ENCODE results near the gene ACOT7.

The ACOT7 gene

DNA sequence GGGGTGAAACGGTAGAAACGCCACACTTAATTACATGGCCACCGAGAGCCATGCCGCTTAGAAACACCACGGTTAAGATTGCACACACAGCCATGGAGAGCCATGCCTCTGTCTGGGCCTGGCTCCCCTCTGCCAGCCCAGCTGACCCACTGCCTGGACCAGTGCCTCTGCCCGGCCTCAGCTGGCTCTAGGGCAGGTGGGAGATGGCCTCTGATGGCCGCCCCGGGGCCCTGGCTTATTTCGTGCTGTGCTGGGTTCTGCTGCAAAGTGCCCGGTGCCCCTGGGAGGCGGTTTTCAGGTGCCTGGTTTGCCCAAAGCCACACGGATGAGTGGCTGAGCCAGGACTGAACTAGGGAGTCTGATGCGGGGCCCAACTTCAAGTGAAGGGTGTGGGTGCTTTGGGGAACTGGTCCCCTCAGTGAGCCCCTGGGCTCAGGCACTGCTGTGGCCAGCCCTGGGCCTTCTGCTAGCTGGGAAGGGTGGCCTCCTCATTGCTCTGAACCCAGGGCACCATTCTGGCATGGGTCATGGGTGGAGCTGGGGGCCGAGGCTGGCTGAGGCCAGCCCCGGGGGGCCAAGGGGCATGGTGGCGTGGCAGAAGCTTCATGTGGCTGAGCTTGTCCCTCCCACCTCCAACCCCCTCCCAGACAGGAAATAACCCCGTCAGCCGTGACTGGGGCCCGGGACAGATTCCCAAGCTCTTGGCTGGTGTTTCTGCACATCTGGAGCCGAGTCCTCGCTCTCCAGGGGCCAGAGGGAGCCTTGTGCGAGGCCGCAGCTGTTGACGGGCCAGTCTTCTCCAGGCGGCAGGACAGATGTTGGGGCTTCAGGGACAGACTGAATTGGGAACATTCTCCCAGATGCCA, 130.8 kb downstream of the ACOT7 start:
- FAIRE-seq, result no peak

DNA sequence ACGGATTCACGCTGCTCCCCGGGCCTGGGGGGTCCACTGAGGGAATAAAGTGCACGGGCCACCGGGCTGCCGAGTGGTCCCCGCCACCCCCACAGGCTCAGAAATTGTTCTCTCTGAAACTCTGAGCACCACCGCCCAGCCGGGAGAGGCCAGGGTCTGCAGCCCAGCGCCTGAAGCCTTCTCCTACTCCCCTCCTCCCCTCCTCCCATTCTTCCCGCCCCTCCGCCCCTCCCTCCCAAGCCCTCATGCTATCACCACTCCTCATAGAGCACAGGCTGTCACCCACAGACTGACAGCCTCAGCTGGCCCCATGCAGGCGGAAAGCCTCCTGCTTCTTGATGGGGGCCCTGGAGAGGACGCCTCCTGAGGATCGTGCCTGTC, 132.0 kb downstream of the ACOT7 start:
- no peak for FAIRE-seq

DNA sequence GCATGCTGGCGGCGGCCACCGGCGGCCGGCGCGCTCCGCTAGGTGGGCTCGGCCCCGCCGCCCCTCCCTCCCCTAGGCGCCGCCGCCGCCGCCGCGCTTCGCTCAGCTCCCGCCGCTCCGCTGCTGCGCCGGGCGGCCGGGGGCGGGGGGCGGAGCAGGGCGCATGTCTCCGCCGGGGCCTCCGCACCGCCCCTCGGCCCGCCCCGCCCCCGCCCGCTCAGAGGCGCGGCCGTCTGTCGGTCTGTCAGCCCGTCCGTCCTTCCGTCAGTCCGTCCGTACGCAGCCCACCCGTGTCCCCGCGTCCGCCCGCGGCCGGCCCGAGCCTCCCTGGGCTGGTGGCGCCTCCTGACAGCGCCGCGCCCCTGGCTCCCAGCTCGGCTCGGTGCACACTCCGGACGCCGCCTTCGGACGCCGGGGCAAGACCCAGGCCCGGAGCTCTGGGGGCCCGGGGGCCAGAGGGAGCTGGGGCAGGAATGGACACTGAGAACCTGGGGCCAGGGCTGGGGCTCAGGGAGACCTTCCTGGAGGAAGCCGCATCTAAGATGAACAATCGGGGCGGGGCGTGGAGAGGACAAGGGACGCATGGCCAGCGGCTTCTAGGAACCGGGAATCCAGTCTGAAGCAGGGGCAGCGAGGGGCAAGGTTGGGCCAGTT, 132.5 kb downstream of the ACOT7 start, which contains the start of gene GPR153:
GPR153 (minus strand) TSS at position 138 of the 654 bp plus-strand sequence. CDS start 6,193 bp downstream, outside the sequence.
- no peak for FAIRE-seq

DNA sequence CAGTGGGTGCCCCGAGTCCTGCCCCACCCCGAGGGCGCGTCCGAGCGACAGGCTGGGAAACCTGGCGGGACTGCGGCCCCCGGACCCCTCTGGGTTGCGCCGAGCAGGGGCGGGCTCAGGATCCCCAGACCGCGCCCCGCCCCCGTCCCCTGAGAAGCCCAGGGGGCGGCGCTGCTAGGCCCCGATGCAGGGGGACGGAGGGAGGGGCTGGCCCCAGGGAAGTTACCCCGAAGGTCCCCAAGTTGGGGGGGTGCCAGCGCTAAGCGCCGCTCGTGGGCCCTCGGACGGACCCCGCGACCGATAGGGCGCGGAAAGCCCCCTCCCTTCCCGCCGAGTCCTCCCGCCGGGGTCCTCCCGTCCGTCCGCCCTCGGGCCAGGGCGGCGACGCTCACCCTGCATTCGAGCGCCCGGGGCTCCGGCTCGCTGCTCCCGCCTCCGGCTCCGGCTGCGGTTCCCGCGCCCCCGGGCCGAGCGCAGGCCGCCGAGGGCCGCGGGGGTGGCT, 133.1 kb downstream of the ACOT7 start:
- FAIRE-seq, result no peak

DNA sequence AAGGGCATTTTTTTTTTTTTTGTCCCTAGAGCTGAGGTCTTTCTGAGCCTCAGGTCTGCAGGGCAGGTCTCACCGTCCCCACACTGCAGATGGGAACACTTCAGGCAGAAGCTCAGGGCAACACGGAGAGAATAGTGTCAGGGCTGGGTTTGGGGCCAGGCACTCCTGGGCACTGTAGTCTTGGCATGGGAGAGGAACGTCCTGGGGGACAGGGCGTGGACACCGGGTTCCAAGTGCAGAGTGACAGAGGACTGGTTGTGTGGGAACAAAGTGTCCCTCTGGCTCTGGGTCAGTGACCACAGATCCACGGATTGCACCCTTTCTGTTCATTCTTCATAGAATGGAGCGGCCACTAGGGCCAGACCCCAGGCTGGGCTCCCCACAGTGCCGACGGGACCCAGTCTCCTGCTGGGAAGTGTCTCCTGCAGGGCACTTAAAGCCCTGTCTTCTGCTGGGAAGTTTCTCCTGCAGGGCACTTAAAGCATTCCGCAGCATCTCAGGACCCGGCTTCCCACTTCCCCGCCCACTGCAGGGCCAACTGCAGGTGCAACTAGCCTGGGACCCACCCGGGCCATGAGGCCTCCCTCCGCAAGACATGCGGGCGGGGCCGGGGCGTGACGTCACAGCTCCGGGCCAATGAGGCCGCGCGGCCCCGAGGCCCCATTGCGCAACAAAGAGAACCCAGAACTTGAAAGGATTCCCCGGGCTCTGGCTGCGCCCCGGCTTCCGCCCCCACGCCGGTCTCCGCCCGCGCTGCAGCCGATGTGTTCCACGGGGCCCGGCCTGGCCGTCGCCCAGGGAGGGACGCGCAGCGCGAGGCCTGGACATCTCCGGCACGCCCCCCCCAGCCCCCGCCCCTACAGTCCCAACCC, 133.8 kb downstream of the ACOT7 start:
- no peak for FAIRE-seq

DNA sequence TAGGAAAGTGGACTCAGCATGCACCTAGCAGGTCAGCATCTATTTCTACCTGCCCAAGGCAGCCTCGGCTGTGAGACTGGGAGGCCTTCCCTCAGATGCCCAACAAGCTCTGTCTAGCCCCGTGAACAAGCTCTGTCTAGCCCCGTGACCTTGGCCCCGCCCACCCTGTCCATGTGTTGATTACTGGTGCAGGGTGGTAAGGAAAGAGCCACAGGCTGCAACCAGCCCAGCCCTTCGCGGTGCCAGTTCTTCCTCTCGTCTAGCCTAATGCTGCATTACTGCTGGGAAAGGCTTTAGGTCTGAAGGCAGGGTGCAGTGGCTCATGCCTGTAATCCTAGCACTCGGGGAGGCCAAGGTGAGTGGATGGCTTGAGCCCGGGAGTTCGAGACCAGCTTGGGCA, 134.9 kb downstream of the ACOT7 start:
- FAIRE-seq, result no peak

DNA sequence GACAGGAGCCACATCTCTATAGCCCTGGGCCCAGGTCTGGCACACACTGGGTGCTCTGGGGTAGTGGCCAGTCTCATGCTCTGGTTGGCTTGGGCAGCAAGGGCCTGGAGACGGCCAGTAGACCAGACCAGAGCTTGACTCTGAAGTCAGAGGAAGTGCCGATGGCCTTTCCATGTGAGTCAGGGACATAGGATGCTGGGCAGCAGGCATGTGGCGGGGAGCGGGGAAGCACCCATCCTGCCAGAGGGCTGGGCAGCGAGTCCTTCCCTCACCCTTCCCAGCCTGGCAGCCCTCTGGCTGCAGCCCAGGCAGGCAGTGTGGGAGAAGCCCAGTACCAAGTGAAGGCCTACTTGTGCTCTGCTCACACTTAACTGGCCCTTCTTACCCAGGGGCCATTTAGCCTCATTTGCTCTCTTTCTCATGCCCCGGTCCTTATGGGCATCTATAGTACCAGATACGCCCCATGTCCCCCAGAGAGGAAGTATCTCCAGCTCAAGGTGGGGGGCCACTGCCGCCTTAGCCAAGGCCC, 136.0 kb downstream of the ACOT7 start:
- no peak for FAIRE-seq

DNA sequence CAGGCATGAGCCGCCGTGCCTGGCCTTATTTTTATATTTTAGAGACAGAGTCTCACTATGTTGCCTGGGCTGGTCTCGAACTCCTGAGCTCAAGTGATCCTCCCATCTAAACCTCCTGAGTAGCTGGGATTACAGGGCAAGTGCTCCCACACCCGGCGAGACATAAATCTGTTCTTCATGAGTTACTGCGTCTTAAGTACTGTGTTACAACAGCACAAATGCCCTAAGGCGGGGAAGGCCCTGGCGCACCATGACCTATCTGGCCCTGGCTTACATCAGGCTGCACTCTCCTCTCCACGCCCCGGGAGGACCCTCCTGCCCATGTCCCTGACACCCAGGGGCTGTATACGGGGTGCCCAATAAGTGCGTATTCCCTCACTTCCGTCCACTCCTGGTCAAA, 136.9 kb downstream of the ACOT7 start:
- FAIRE-seq, result no peak

DNA sequence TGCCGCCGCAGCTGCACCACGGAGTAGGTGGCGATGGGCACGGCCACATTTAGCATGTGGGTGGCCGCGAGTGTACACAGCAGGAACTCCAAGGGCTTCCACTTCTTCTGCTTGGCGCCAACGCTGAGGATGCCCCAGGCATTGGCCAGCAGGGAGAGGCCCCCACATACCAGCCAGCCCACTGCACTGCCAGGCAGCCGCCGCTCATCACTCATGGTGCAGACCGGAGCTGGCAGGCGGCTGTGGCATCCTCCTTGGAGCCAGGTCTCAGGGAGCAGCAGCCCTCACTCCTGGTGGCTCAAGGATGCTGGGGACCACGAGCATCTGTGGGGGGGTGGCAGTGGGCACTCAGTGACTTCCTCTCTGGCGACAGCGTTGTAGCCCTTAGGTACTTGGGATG, 138.9 kb downstream of the ACOT7 start:
- no peak for FAIRE-seq

DNA sequence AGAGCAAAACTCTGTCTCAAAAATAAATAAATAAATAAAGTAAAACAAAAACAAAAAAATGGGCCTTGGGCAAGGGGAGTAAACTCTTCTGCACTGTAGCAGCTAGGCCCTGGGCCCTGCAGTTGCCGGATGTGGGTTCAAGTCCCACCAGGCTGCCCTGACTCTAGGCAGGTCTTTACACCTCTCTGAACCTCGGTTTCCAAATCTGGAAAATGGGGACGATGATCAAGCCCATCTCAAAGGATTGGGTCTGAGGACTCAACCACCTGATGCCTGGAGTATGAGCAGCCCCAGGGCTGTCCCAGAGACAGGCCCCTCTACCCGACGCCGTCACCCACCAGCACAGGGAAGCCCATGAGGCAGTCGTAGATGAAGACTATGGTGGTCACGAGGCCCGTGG, 140.2 kb downstream of the ACOT7 start:
- no peak for FAIRE-seq

DNA sequence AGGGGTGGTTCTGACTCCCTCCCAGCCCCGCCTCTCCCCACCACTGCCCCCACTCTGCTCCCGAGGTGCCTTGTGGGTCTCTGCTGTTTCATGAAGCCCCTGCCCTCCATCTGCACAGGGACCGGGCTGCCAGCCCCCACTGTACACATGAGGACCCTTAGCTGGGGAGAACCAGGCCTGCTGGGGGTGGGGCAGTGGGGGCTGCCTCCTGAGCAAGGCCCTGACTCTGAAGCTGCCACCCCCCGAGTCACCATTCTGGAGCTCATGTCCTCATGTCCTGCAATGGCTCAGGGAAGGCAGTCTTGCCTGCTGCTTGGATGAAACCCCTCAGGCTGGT, 141.2 kb downstream of the ACOT7 start:
- no peak for FAIRE-seq

DNA sequence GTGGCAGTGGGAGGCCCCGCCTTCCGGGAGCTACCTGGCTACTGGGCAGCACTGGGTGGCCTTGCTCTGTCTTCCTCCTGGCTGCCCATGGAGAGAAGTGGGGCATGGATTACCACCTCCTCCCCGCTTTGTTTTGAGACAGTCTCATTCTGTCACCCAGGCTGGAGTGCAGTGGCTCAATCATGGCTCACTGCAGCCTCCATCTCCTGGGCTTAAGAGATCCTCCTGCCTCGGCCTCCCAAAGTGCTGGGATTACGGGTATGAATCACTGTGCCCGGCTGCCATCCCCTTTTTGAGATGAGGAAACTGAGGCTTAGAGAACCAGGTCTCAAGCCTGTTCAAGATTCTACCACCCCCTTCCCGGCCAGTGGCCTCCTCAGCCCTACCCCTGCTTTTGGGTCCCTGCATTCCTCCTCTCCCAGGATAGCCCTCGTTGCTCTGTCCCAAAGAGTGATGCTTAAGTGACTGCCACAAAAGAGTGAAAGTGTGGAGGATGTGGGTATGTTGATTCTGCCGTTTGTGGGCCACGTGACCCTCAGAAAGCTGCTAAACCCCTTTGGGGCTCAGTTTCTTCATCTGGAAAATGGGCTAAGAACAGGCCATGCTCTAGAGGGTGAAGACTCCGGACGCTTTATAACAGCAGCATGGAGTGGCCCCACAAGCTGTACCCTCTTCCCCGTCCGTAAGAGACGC, 141.7 kb downstream of the ACOT7 start:
- FAIRE-seq, result no peak

DNA sequence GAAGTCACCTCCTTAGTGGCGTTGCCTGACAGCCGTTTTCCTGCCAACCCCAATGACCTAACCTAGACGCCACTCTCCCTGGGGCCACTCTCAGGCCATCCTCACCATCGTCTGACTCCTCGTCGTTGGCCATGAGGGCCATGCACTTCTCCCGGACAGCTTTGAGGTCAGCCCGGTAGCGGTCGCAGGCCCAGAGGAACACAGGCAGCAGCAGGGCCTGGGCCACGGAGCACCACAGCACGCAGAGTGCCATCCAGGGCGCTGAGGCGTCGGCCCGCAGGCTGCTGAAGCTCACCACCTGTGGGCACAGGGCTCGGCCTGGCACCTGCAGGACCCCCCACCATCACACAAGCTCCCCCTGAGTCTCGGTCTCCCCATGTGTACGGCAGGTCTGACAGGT, 142.3 kb downstream of the ACOT7 start:
- FAIRE-seq, result no peak

DNA sequence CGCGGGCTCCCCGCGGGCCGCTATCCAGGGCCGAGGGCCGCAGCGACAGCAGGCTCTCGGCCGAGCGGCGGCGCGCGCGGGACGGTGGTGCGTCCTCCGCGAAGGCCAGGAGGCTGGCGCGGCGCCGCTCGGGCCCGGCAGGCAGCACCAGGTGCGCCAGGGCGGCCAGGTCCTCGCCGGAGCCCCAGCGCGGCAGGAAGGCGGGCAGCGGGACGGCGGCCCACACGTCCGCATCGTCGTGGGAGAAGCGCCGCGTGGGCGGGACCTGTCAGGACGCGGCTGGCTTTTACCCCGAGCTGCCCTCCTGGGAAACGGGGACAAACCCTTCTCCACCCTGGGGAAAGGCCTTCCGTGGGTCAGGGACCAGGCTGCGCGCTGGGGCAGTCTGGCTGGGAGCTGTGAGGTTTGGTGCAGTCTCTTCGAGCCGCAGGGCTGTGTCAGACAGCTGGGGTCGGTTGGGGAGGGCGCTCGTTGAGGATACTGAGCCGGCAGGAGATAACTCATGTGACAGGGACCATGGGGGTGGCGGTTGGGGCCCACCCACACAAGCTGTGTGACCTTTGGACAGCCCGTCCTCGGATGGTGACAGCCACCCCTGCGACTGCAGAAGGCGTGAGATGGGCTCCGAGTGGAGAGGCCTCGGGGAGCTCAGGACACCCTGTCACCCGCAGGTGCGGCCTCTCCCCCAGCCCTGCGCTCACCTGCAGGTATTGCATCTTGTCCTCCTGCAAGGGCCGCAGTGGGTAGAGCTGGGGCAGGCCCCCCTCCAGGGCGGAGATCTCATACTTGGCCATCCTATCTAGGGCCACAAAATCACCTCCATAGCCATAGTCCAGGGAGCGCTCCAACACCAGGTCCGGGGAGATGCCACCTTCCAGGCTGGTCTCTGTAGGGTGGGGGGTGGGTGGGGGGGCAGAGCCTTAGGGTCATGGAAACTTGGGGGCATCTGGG, 143.6 kb downstream of the ACOT7 start:
- no peak for FAIRE-seq

DNA sequence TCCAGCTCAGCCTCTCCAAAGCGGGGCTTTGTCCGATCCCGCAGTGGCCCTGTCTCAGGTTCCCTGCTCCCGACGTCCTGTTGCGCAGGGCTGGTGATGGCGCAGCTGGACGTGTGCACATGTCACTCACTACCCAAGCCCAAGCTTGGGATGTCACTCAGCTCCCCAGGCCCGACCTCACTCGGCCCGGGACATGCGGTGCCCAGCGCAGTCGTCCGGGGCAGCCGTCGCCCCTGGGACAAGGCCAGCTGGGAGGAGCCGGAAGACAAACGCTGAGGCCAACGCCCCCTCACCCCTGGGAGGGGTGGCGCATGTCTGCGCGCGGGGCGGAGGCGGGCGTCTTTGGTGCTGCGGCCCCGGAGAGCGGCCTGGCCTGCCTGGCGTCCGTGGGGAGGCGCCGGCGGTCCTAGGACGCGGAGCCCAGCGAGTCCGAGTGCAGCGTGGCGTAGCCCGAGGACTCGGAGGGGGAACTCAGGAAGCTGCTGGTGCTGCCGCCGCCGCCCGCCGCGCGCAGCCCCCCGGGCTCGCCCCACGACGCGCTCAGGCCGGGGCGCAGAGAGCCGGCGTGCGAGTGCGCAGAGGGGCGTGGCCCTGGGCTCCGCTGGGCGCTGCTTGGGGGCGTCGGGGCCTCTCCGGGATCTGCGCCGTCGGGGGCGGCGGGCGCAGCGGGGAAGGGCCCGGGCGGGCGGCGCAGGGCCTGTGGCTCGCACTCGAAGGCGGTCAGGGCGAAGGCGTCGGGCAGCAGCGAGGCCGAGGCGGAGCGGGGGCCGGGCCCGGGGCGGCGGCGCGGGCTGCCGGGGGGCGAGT, 144.4 kb downstream of the ACOT7 start:
- FAIRE-seq, result no peak

DNA sequence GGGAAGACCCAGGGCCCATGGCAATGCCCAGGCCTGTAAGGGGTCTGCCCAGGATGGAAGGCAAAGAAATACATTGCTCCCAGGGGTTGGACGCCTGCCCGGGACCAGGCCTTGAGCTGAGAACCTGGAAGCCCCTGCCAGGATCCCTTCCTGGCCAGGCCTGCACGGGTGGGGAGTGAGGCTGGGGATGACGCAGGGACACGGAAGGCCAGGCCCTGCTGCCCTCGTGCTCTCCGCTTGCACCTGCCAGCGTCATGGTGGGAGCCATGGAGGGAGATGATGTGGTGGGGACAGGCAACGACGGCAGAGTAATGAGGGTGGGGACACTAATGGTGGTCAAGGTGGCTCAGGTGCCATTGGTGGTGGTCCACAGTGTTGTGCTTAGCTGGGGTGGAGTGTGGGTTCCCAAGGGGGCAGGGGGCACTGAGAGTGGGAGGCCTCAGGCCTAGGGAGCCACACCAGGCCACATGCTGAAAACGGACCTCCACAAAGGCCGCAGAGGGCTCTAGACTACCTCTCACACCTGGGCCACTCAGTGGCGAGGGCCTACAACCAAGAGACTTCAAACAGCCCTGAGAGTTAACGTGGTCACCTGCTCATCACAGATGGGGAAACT, 145.3 kb downstream of the ACOT7 start:
- no peak for FAIRE-seq

DNA sequence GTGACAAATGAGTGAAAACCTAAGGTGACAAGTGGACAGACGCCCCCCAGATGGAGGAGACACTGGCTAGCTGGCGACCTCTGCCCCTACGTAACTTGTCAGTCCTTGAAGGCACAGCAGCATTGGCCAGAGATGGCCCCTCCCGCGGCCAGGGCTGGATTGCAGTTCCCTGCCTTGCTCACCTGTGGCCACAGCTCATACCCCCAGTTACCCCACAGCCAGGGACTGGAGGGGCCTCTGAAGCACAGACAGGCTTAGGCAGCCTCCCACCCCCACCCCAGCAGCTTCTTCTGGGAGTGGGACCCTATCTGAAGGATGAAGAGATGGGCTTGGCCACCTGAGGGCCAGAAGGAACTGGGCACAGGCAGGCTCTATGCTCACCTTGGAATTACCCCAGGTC, 145.9 kb downstream of the ACOT7 start:
- no peak for FAIRE-seq

DNA sequence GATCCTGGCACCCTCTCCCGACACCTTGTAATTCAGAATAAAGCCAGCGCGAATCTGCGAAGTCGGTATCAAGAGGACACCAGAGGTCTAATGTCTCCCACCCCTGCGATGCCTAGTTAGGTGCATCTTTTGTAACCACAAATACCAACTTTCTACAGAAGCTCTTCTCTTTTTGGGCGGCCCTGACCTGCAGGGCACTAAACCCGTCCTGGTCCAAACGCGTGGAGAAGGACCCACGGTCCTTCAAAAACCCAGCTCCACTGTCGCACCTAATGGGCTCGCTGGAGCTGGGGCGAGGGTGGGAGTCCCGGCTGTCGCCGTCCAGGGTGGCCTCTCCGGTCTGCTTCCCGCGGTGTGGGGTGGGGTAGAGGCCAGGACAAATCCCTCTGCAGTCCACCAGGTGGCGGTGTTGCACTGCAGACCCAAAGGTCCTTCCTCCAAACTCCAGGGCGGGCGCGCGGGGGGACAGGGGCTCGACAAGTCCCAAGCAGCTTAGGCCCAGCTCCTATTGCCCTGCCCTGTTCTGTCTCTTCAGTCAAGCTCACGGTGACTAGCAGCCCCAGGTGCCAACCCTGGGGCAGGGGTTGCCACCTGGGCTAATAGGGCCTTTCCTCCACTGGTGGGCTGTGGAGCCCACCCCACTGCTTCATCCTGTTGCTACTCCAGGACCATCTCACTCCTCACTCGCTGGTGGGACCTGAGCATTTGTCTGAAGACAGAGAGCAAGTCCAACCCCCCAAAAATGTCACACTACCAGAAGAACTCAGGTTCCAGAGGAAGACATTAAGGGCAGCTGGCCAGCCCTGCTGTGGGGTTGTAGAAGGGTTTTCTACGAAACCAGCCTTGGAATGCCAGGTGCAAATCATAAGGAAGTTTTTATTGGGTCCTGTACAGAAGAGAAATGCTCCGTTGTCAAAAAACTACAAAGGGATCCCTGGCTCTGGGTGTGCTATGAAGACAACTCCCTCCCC, 146.8 kb downstream of the ACOT7 start:
- no peak for FAIRE-seq

Data from colon (tissue), 2 donors.